Stomach (tissue), 4 donors: ENCODE results near the gene AKR1C2.
"Not testable (repeated sequence)": the region's sequence is repeated elsewhere in the genome, so short reads cannot be mapped to it uniquely, and the experiment has no call there.

Experiments
- EP300 ChIP-seq: sonication (generic); formaldehyde crosslinking; IDR thresholded peaks from one replicate; pipeline ENCODE4 v1.6.1; 2017; ENCODE audit warnings: antibody characterized with exemption
- POLR2A ChIP-seq, 4 donors: fragments of 450-650 bp; IDR thresholded peaks; one replicate each; pipeline ENCODE4 v1.6.1; 2016; ENCODE audit warnings: antibody characterized with exemption in 4 of 4, control low read depth in 2 of 4, mild to moderate bottlenecking in 1 of 4, moderate library complexity in 1 of 4
- POLR2AphosphoS5 ChIP-seq, 3 donors: sonication (generic); formaldehyde crosslinking; IDR thresholded peaks; one replicate each; pipeline ENCODE4 v1.6.1; 2016; ENCODE audit warnings: antibody characterized with exemption in 3 of 3
- TF ChIP-seq, protein P1 (sequence below), 7 experiments: fragments of 450-650 bp in 4 of 7; fragments of 200-600 bp in 3 of 7; sonication (generic) in 3 of 7; IDR thresholded peaks; one replicate each; pipeline ENCODE4 v1.5.1; 2016 to 2019; ENCODE audit warnings: antibody characterized with exemption in 7 of 7, control low read depth in 2 of 7, mild to moderate bottlenecking in 1 of 7

DNA sequence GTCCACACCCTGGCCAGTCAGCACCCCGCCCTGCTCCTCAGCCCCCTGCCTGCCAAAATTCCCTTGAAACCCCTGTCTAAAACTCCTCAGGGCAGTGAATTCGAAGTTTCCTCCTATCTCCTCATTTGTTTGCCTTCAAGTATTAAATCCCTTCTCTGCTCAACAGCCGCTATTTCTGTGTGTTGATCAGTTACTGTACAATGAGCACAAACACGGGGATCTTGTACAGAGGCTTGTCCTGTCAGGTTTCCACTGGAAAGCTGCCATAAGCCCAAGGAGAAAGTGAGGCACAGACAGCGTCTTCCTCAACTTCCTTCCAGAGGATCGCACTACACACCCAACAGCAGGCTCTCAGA is 63.6 kb downstream of the AKR1C2 start:
- TF ChIP-seq, protein P1, sequence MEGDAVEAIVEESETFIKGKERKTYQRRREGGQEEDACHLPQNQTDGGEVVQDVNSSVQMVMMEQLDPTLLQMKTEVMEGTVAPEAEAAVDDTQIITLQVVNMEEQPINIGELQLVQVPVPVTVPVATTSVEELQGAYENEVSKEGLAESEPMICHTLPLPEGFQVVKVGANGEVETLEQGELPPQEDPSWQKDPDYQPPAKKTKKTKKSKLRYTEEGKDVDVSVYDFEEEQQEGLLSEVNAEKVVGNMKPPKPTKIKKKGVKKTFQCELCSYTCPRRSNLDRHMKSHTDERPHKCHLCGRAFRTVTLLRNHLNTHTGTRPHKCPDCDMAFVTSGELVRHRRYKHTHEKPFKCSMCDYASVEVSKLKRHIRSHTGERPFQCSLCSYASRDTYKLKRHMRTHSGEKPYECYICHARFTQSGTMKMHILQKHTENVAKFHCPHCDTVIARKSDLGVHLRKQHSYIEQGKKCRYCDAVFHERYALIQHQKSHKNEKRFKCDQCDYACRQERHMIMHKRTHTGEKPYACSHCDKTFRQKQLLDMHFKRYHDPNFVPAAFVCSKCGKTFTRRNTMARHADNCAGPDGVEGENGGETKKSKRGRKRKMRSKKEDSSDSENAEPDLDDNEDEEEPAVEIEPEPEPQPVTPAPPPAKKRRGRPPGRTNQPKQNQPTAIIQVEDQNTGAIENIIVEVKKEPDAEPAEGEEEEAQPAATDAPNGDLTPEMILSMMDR (IDR thresholded peaks at IDR 0.05), result not testable (repeated sequence)
- not testable (repeated sequence) for TF ChIP-seq POLR2AphosphoS5 (IDR thresholded peaks at IDR 0.05); POLR2A (IDR thresholded peaks at IDR 0.05); EP300
